HepG2 (cell line): ENCODE results near the gene DNAJC4. TPM values are rescaled to one million over a fixed set of nuclear protein-coding genes. Genes with fewer than 3 reads are reported as not detected.

Experiments
- ATAC-seq: fragments of 200-7000 bp; cut with Tn5 transposase; 3 replicates; pipeline ENCODE4 v1.9.1; 2020; ENCODE audit warnings: mild to moderate bottlenecking, moderate library complexity
- BruUV-seq: library from RNA; stranded (reverse); fragments of 400-500 nt; replicated peaks from 2 replicates; lab custom pipeline; 2021; lab: Mats Ljungman, UMichigan
- CTCF ChIA-PET: fragments of 300-600 bp; formaldehyde crosslinking; extraction: SDS; loops from one replicate; lab custom pipeline; 2021; ENCODE audit warnings: low total read pairs, inconsistent platforms, low intra/inter-chr PET ratio; lab: Yijun Ruan, JAX
- POLR2A ChIA-PET: fragments of 350-600 bp; sonication (Branson Sonifier 250); formaldehyde crosslinking; loops from one replicate; lab custom pipeline; 2020; ENCODE audit warnings: antibody characterized with exemption, inconsistent platforms; lab: Yijun Ruan, JAX
- DNase-seq: peaks from one replicate; pipeline ENCODE4 v3.0.0-alpha.2; 2015; ENCODE audit warnings: low spot score
- FAIRE-seq: peaks from 3 replicates; lab custom pipeline; 2011; peaks lifted over from hg19 to GRCh38; lab: Jason Lieb, UNC
- H2AFZ ChIP-seq: one replicate; pipeline ENCODE4 v1.6.1; 2011; ENCODE audit warnings: low read length, inconsistent platforms
- H3K27ac ChIP-seq: fragments of 300-600 bp; 3 replicates; pipeline ENCODE4 v1.8.0; 2011; ENCODE audit warnings: mixed run types, mild to moderate bottlenecking, mixed read lengths, low read length, inconsistent platforms; ENCODE audit not compliant: insufficient read depth; ENCODE audit errors: extremely low read length
- H3K27me3 ChIP-seq, 2 experiments: fragments of 200-600 bp in 1 of 2; 2 replicates in 1 of 2; 3 replicates in 1 of 2; pipeline versions ENCODE4 v1.6.0 to v1.8.0; 2011; ENCODE audit warnings: low read length in 2 of 2, mild to moderate bottlenecking in 2 of 2, moderate library complexity in 2 of 2, inconsistent platforms in 1 of 2; ENCODE audit not compliant: insufficient read depth in 2 of 2, control insufficient read depth in 1 of 2
- H3K36me3 ChIP-seq, 2 experiments: fragments of 200-600 bp in 1 of 2; replicated peaks in 1 of 2; 2 replicates in 1 of 2; 3 replicates in 1 of 2; pipeline versions ENCODE4 v1.5.1 to v1.8.0; 2011; ENCODE audit warnings: low read length in 2 of 2, inconsistent platforms in 1 of 2; ENCODE audit not compliant: insufficient read depth in 2 of 2, control insufficient read depth in 1 of 2
- H3K4me1 ChIP-seq: 2 replicates; pipeline ENCODE4 v1.5.1; 2012; ENCODE audit warnings: low read length, inconsistent platforms; ENCODE audit not compliant: insufficient read depth
- H3K4me2 ChIP-seq: 2 replicates; pipeline ENCODE4 v1.6.0; 2011; ENCODE audit warnings: low read depth, low read length, inconsistent platforms
- H3K4me3 ChIP-seq, 3 experiments: fragments of 200-600 bp in 1 of 3; sonication (generic), shearing (Covaris generic) in 1 of 3; replicated peaks in 1 of 3; 2 replicates each; pipeline ENCODE4 v1.5.1; 2011 to 2016; ENCODE audit warnings: low read length in 3 of 3, inconsistent platforms in 2 of 3, low read depth in 2 of 3, mild to moderate bottlenecking in 2 of 3, control low read depth in 1 of 3, mixed read lengths in 1 of 3; ENCODE audit not compliant: insufficient read depth in 1 of 3
- H3K79me2 ChIP-seq: one replicate; pipeline ENCODE4 v1.6.1; 2011; ENCODE audit warnings: low read length, inconsistent platforms; ENCODE audit not compliant: insufficient read depth
- H3K9ac ChIP-seq: 2 replicates; pipeline ENCODE4 v1.6.0; 2011; ENCODE audit warnings: mild to moderate bottlenecking, low read depth, low read length, inconsistent platforms; ENCODE audit not compliant: insufficient read depth
- H3K9me3 ChIP-seq: 2 replicates; pipeline ENCODE4 v1.5.1; 2012; ENCODE audit warnings: mild to moderate bottlenecking, low read length
- H4K20me1 ChIP-seq: 2 replicates; pipeline ENCODE4 v1.6.0; 2011; ENCODE audit warnings: inconsistent platforms, mild to moderate bottlenecking, low read length, moderate library complexity; ENCODE audit not compliant: insufficient read depth
- HHEX ChIP-seq: IDR thresholded peaks from 2 replicates; pipeline ENCODE4 v1.6.1; 2016; ENCODE audit warnings: control low read depth
- HNRNPLL ChIP-seq: fragments of 200-400 bp; formaldehyde crosslinking; IDR thresholded peaks from 2 replicates; pipeline ENCODE4 v1.6.1; 2017; ENCODE audit warnings: mild to moderate bottlenecking, low read depth, low read length; ENCODE audit not compliant: poor library complexity, severe bottlenecking
- MAZ ChIP-seq, 2 experiments: sonication (generic) in 1 of 2; formaldehyde crosslinking in 1 of 2; IDR thresholded peaks; 2 replicates each; pipeline versions ENCODE4 v1.5.0 to v1.6.1; 2012 to 2020; ENCODE audit warnings: low read depth in 2 of 2, mild to moderate bottlenecking in 2 of 2, borderline replicate concordance in 1 of 2, improper control_type of control experiment in 1 of 2, low read length in 1 of 2, missing genetic modification reagents in 1 of 2, moderate library complexity in 1 of 2
- POLR2AphosphoS2 ChIP-seq: IDR thresholded peaks from 2 replicates; pipeline ENCODE4 v1.6.1; 2011; ENCODE audit warnings: low read depth, low read length, improper control_type of control experiment
- RBAK ChIP-seq: sonication (generic); formaldehyde crosslinking; IDR thresholded peaks from 2 replicates; pipeline ENCODE4 v1.5.1; 2020; ENCODE audit warnings: mild to moderate bottlenecking, missing genetic modification reagents
- RBFOX2 ChIP-seq: fragments of 200-400 bp; formaldehyde crosslinking; IDR thresholded peaks from 2 replicates; pipeline ENCODE4 v1.6.1; 2017; ENCODE audit warnings: low read depth, mild to moderate bottlenecking, low read length
- REXO4 ChIP-seq: sonication (generic); formaldehyde crosslinking; IDR thresholded peaks from 2 replicates; pipeline ENCODE4 v1.8.0; 2022; ENCODE audit warnings: missing genetic modification reagents, mild to moderate bottlenecking, borderline replicate concordance
- SNAPC5 ChIP-seq: sonication (generic); formaldehyde crosslinking; IDR thresholded peaks from 2 replicates; pipeline ENCODE4 v1.8.1; 2023; ENCODE audit warnings: mild to moderate bottlenecking, missing genetic modification reagents, borderline replicate concordance
- TCF7 ChIP-seq: sonication (generic); IDR thresholded peaks from 2 replicates; pipeline ENCODE4 v1.6.1; 2016; ENCODE audit warnings: antibody characterized with exemption, low read depth
- ZNF280D ChIP-seq: sonication (generic); formaldehyde crosslinking; IDR thresholded peaks from 2 replicates; pipeline ENCODE4 v1.5.1; 2020; ENCODE audit warnings: mild to moderate bottlenecking, missing genetic modification reagents
- ZNF597 ChIP-seq: sonication (generic); formaldehyde crosslinking; IDR thresholded peaks from 2 replicates; pipeline ENCODE4 v1.5.0; 2020; ENCODE audit warnings: missing genetic modification reagents
- ZNF850 ChIP-seq: sonication (generic); formaldehyde crosslinking; conservative IDR thresholded peaks from 2 replicates; pipeline ENCODE4 v1.9.0; 2021; ENCODE audit warnings: mild to moderate bottlenecking, missing genetic modification reagents
- WGBS: methylation state at CpG from one replicate; pipeline ENCODE4 v1.1.6; 2017; ENCODE audit warnings: low lambda C conversion rate; 5-methylcytosine and 5-hydroxymethylcytosine counted together
- in situ Hi-C: cut with HindIII; loops from 2 replicates; pipeline ENCODE4 v1.10.0; 2017; ENCODE audit warnings: low pct_unique_long_range_greater_than_20kb; ENCODE audit not compliant: extremely low pct_ligation_motif_present
- intact Hi-C: fragments of 100-400 bp; cut with micrococcal nuclease; formaldehyde crosslinking; loops from one replicate; pipeline ENCODE4 v1.10.0; 2022; ENCODE audit not compliant: unreplicated experiment
- polyA plus RNA-seq, 8 experiments: library from polyadenylated mRNA; depleted of rRNA in 3 of 8; stranded (reverse) in 7 of 8; unstranded in 1 of 8; fragments of >200 nt; fragmentation: Illumina TruSeq in 4 of 8; extraction: Trizol in 4 of 8; gene quantifications; 2 replicates each; pipeline versions ENCODE4 v1.2.1 to v1.2.3, GENCODE V29; 2011 to 2016; ENCODE audit warnings: low read depth in 4 of 8, missing spikeins in 1 of 8, mixed read lengths in 1 of 8; ENCODE audit not compliant: insufficient read depth in 1 of 8
- total RNA-seq, 5 experiments: library from RNA; depleted of rRNA; stranded (reverse); fragments of >200 nt; fragmentation: Illumina TruSeq; extraction: Trizol; gene quantifications; 2 replicates each; pipeline ENCODE4 v1.2.3, GENCODE V29; 2016; ENCODE audit warnings: low read depth in 1 of 5

DNAJC4 gene
- total and polyA plus RNA-seq, 2 of the 13 experiments (the other 11 are each of a cell fraction or from before 2014, with no cell fraction given): 10.3 to 60.8 TPM

- ChIA-PET POLR2A (no interaction called here), CTCF (no interaction called here)
- H3K4me3 ChIP-seq: no peak overlapping the region
- H3K9me3 ChIP-seq: no peaks in the 10 kb centered on the region
- H3K36me3 ChIP-seq: peaks cover 2 to 7% of the 10 kb centered on the region in 2 experiments; a peak in 1 of 5 replicates
- H3K27ac ChIP-seq: no peak overlapping the region
- DNase-seq: no peak
- H3K9ac ChIP-seq: no peak overlapping the region
- intact Hi-C loops (no loop called here), in situ Hi-C loops (no loop called here)
- peaks cover 9% of the 10 kb centered on the region for H3K79me2 ChIP-seq
- BruUV-seq: no TSS peak
- no peaks in the 10 kb centered on the region for H4K20me1 ChIP-seq
- H3K27me3 ChIP-seq: no peaks in the 10 kb centered on the region
- H2AFZ ChIP-seq: no peak overlapping the region
- peaks cover 22% of the 10 kb centered on the region for H3K4me1 ChIP-seq
- FAIRE-seq: no peak
- ATAC-seq: no peak
- H3K4me2 ChIP-seq: no peak overlapping the region
- 98% methylated on average over 5 of the region's 17 CpGs for WGBS
- TF ChIP-seq MAZ (IDR thresholded peaks at IDR 0.05; ENCODE audit: borderline replicate concordance, low read depth, low read length) (no peak), MAZ (CRISPR knock-in tag; IDR thresholded peaks at IDR 0.05; ENCODE audit: low read depth) (no peak), TCF7 (no peak), HNRNPLL (peak; percentile 6), RBFOX2 (0 out of 2 replicates have a peak, but pooled peaks have one; percentile 36)
Observed at GRCh38 chr11:64276653-64277431, 46.5 kb downstream of the DNAJC4 start.

GRCh38 chr11:64278576-64279190, 48.3 kb downstream of the DNAJC4 start:
- H3K9ac ChIP-seq: no peak overlapping the region
- H3K4me3 ChIP-seq: no peak overlapping the region
- H3K36me3 ChIP-seq: peaks cover 2 to 7% of the 10 kb centered on the region in 2 experiments; a peak in 1 of 5 replicates
- DNase-seq: no peak
- no peak overlapping the region for H2AFZ ChIP-seq
- in situ Hi-C loops (no loop called here), intact Hi-C loops (no loop called here)
- no peak overlapping the region for H3K27ac ChIP-seq
- POLR2A ChIA-PET: interaction anchor here (0.7 to 2.1 kb wide), 3 partner anchors 7 to 33 kb away, joined by 3 to 5 read pairs (median 3); no protein-coding TSS in a partner anchor
- ATAC-seq: peak; percentile 73
- 98% methylated on average over 6 of the region's 8 CpGs for WGBS
- H3K79me2 ChIP-seq: no peaks in the 10 kb centered on the region
- H3K9me3 ChIP-seq: no peaks in the 10 kb centered on the region
- BruUV-seq: no TSS peak
- CTCF ChIA-PET: no interaction called here
- H3K4me1 ChIP-seq: peaks cover 4% of the 10 kb centered on the region; the same call in 1 of the 2 replicates
- H4K20me1 ChIP-seq: no peaks in the 10 kb centered on the region
- H3K4me2 ChIP-seq: no peak overlapping the region
- no peaks in the 10 kb centered on the region for H3K27me3 ChIP-seq
- FAIRE-seq: no peak
- TF ChIP-seq POLR2AphosphoS2 (no peak), ZNF280D (no peak), SNAPC5 (CRISPR knock-in tag) (no peak), ZNF850 (CRISPR knock-in tag) (no peak), REXO4 (CRISPR knock-in tag) (no peak), ZNF597 (CRISPR knock-in tag) (no peak), HHEX (no peak), RBAK (CRISPR knock-in tag) (no peak)
